ENCODE data around the gene FAU. TPM values are rescaled to one million over a fixed set of nuclear protein-coding genes. Genes with fewer than 3 reads are reported as not detected.

The FAU gene
- total and polyA plus RNA-seq, 5 experiments from 2014 or later: 1,097 to 1,501 (median 1,366) TPM

DNA sequence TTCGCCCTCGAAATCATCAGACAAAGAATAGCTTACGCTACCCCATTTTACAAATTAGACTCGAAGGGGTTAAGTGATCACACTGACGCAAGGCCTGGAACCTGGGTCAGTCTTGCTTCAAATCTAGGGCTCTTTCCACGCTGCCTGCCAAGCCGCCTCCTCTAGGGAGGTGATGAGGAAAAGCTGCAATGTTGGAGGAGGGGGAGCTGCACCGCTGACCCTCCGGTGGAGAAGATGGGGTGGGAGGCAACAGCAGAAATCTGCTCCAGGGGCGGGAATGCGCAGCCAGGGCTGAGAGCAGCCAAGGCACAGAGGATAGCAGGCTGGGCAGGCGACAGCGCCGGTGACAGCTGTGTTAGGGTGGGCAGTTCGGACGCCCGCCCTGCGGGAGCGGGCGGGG lies 11.8 kb upstream of the FAU start:
- H3K27ac Mint-ChIP-seq: peak overlapping the region; percentile 99 to 100 (median 100)
- POLR2A ChIA-PET: interaction anchor here (0.6 to 5.6 kb wide), 12 partner anchors 10 to 1182 kb away, joined by 3 to 135 read pairs (median 10); partner anchors contain the start of genes CAPN1, FAU, MRPL49 and RASGRP2
- no peaks in the 10 kb centered on the region for H3K9me3 Mint-ChIP-seq
- no peaks in the 10 kb centered on the region for H3K27me3 Mint-ChIP-seq
- peaks cover 26 to 57% (median 45%) of the 10 kb centered on the region in 4 donors for H3K4me1 Mint-ChIP-seq
- peak overlapping the region; percentile 94 to 100 (median 98) for H3K4me3 Mint-ChIP-seq
- H3K36me3 Mint-ChIP-seq: peaks cover 0 to 28% (median 0%) of the 10 kb centered on the region in 3 donors
- DNase-seq (no peak), ATAC-seq (no peak)

DNA sequence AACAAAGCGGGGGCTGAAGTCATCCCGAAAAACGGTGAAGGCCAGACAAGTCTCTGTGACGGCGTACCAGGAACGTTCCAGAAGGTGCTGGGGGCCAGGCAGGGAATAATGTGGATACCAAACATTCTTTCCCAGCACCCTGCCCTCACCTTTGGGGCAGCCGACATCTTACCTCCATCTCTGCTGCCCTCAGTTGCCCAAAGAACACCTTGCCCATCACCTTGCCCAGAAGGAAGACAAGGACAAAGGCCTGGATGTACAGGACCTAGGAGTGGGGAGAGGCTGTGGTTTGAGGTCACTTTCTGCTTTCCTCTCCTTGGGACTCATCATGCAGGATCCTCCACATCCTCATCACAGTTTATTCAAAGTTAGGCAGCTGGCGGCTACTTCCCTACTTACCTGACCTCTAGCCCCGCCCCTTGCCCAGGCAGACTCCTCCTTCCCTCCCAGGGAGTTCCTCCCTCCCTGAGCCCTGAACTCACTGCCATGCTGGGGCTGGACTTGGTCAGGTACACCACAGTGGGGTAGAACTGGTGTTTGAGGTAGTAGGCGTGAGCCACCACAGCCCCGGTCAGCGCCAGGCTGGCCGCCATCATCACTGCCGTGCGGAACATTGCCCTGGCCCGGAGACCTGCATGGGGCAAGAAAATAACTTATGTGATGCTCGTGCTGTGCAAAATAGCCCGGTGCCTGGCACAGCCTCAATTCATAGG lies 11.2 kb upstream of the FAU start:
- POLR2A ChIA-PET: interaction anchor here (0.8 to 5.6 kb wide), 10 partner anchors 10 to 392 kb away, joined by 3 to 135 read pairs (median 12); partner anchors contain the start of genes CAPN1, FAU, MRPL49 and RASGRP2
- H3K27ac Mint-ChIP-seq: peak overlapping the region; percentile 99 to 100 (median 100)
- peak in 2 of 10 donors; percentile 36 to 45 for DNase-seq
- H3K9me3 Mint-ChIP-seq: no peaks in the 10 kb centered on the region
- peaks cover 0 to 32% (median 0%) of the 10 kb centered on the region in 3 donors for H3K36me3 Mint-ChIP-seq
- H3K4me1 Mint-ChIP-seq: peaks cover 26 to 57% (median 45%) of the 10 kb centered on the region in 4 donors
- peak overlapping the region; percentile 94 to 100 (median 98) for H3K4me3 Mint-ChIP-seq
- ATAC-seq: no peak
- H3K27me3 Mint-ChIP-seq: no peaks in the 10 kb centered on the region

- peaks cover 25 to 55% (median 42%) of the 10 kb centered on the region in 4 donors for H3K4me1 Mint-ChIP-seq
- H3K27me3 Mint-ChIP-seq: no peaks in the 10 kb centered on the region
- DNase-seq (no peak), ATAC-seq (no peak)
- H3K9me3 Mint-ChIP-seq: no peaks in the 10 kb centered on the region
- H3K4me3 Mint-ChIP-seq: peak overlapping the region; percentile 39 to 100 (median 98)
- H3K27ac Mint-ChIP-seq: peak overlapping the region in 8 of 10 donors; percentile 84 to 100 (median 100)
- H3K36me3 Mint-ChIP-seq: peaks cover 0 to 39% (median 0%) of the 10 kb centered on the region in 3 donors
- POLR2A ChIA-PET: interaction anchor here (3.0 to 5.6 kb wide), 2 partner anchors 9 to 11 kb away, joined by 20 to 135 read pairs; partner anchors contain the start of genes FAU and MRPL49
Observed at GRCh38 chr11:65132238-65132987, 10.5 kb upstream of the FAU start.

DNA sequence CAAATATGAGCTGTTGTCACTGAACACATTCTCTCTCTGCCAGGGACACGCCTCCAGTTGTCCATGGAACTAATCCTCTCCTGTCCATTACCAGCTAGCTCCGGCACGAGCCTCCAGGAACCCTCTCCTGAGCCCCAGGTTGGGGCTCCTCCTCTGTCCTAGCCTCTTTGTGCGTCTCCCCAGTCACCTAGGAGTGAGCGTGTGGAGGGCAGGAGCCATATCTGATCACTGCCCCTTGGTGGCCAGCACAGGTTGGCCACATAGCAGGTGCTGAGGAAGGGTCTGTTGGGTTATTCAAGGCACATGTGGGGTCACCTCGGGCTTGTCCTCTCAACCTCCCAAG lies 9.9 kb upstream of the FAU start:
- Mint-ChIP-seq H3K9me3 (no peaks in the 10 kb centered on the region), H3K36me3 (peaks cover 0 to 44% (median 0%) of the 10 kb centered on the region in 3 donors), H3K27me3 (no peaks in the 10 kb centered on the region), H3K4me1 (peaks cover 25 to 51% (median 39%) of the 10 kb centered on the region in 4 donors), H3K27ac (peak overlapping the region in 5 of 10 donors; percentile 31 to 100 (median 81)), H3K4me3 (peak overlapping the region in 4 of 10 donors; percentile 18 to 96 (median 37))
- ATAC-seq: no peak
- no peak for DNase-seq
- POLR2A ChIA-PET: interaction anchor here (0.6 to 3.0 kb wide), 3 partner anchors 10 to 505 kb away, joined by 4 to 20 read pairs (median 5); partner anchors contain the start of genes FAU and MRPL49

DNA sequence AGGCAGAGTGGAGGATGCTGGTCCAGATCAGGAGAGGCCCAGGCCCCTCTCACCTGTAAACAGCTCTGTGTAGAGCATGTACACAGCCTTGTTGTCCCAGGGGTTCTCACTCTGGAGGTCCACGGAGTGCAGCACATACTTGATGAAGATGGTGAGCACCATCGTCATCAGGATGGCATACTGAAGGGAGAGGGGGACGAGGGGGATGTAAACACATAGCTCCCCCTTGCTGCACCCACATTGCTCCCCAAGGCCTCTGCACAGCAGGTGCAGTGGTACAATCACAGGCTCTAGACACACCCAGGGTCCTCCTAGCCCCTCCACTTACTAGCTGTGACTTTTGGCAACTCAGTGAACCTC lies 9.5 kb upstream of the FAU start:
- Mint-ChIP-seq H3K36me3 (peaks cover 0 to 49% (median 0%) of the 10 kb centered on the region in 3 donors), H3K4me3 (peak overlapping the region in 5 of 10 donors; percentile 4 to 70 (median 18)), H3K9me3 (no peaks in the 10 kb centered on the region), H3K27me3 (no peaks in the 10 kb centered on the region), H3K4me1 (peaks cover 20 to 47% (median 34%) of the 10 kb centered on the region in 4 donors), H3K27ac (peak overlapping the region in 6 of 10 donors; percentile 32 to 99 (median 38))
- no peak for ATAC-seq
- DNase-seq: no peak
- POLR2A ChIA-PET: interaction anchor here (0.6 to 3.0 kb wide), 4 partner anchors 9 to 505 kb away, joined by 4 to 20 read pairs (median 6); partner anchors contain the start of genes FAU, MRPL49 and ZNHIT2

DNA sequence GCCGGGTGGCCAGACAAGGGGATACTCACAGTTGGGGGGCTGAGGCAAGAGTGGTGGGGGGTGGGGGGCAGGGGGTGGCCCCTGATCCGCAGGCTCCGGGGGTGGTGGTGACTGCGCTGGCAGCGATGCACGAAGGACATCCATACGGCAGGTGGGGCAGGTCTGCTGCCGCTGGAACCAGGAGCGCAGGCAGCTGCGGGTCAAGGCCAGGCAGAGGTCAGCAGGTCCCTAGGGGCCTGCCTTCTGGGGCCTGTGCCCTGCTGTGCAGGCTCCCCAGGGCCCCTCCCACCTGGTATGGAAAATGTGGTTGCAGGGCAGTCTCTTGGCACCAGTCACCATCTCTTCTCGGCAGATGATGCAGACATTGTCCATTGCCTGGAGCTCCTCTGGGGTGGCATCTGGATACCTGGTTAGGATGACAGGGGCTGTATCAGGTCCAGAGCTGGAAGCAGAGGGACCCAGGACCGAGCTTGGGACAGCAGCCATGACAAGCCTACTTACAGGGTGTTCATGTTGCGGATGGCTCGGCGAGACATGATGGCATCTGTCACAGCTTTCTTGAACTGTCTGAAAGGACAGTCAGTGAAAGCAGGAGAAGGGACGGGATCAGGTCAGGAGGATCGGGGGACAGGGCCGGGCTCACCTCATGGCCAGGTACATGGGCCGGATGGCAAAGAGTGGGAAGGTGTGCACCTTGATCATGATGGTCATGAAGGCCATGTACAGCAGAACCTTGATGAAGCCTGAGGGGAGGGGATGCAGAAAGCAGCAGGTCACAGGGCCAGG lies 8.9 kb upstream of the FAU start:
- Mint-ChIP-seq H3K36me3 (peaks cover 0 to 53% (median 0%) of the 10 kb centered on the region in 3 donors), H3K27ac (peak overlapping the region in 7 of 10 donors; percentile 32 to 99 (median 36)), H3K4me3 (peak overlapping the region in 5 of 10 donors; percentile 4 to 70 (median 18)), H3K4me1 (peaks cover 14 to 41% (median 28%) of the 10 kb centered on the region in 4 donors), H3K9me3 (no peaks in the 10 kb centered on the region), H3K27me3 (no peaks in the 10 kb centered on the region)
- POLR2A ChIA-PET: interaction anchor here (1.1 to 3.0 kb wide), 4 partner anchors 9 to 20 kb away, joined by 4 to 20 read pairs (median 6); partner anchors contain the start of genes FAU, MRPL49 and ZNHIT2
- no peak for DNase-seq
- no peak for ATAC-seq

- Mint-ChIP-seq H3K4me1 (peaks cover 12 to 33% (median 20%) of the 10 kb centered on the region in 4 donors), H3K36me3 (peaks cover 0 to 62% (median 0%) of the 10 kb centered on the region in 3 donors), H3K4me3 (no peak overlapping the region), H3K27ac (peak overlapping the region in 3 of 10 donors; percentile 53 to 66 (median 62)), H3K27me3 (no peaks in the 10 kb centered on the region), H3K9me3 (no peaks in the 10 kb centered on the region)
- POLR2A ChIA-PET: interaction anchor here (1.6 to 3.0 kb wide), 3 partner anchors 8 to 19 kb away, joined by 4 to 20 read pairs (median 8); partner anchors contain the start of genes FAU, MRPL49 and ZNHIT2
- DNase-seq (no peak), ATAC-seq (no peak)
Observed at GRCh38 chr11:65129649-65130441, 7.9 kb upstream of the FAU start.

DNA sequence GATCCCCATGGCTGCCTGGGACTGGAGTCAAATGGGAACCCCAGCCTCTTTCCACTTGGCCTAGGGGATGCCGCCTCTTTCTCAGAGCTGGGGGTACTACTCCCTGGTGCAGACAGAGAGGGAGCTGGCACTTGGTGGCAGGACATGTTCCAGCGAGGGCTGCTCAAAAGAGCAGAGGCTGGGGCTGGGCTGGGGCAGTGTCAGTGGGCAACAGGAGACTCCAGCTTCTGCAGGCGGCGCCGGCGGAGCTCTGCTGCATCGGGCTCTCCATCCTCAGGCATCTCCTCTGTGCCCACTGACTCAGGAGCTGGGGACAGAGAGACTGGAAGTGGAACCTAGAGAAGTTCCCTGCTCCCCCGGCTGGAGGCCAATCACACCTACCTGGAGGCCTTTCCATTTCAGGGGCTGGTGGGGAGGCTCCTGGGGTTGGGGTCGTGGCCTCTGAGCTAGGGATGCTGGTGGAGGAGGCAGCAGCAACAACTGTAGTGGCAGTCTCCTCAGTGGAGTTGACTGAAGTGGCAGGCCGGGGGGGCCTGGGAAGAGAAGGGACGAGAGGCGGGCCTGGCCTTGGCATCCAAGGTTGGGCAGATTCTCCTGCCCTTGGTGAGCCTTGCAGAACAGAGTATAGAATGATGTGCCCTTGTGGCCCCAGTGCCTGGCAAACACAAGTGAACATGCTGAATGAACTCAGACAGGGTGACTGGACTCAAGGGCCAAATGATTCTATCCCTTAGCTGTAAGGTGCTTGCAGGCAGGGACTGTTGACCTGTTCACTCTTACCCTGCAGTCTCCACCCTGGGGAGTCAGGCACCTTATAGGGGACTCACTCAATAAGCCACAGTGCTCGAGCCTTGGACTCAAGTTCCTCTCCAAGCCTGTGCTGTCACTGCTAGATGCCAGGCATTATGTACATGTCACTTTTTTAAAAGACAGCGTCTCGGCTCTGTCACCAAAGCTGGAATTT lies 6.5 kb upstream of the FAU start:
- H3K9me3 Mint-ChIP-seq: no peaks in the 10 kb centered on the region
- peak overlapping the region in 3 of 10 donors; percentile 8 to 22 (median 9) for H3K27ac Mint-ChIP-seq
- H3K27me3 Mint-ChIP-seq: no peaks in the 10 kb centered on the region
- H3K4me1 Mint-ChIP-seq: peaks cover 10 to 33% (median 17%) of the 10 kb centered on the region in 4 donors
- POLR2A ChIA-PET: interaction anchor here (2.1 kb wide), 1 partner anchor 12 kb away, joined by 7 read pairs; the partner anchor contains the start of gene ZNHIT2
- H3K36me3 Mint-ChIP-seq: peaks cover 0 to 70% (median 0%) of the 10 kb centered on the region in 3 donors
- no peak for DNase-seq
- no peak for ATAC-seq
- H3K4me3 Mint-ChIP-seq: no peak overlapping the region

DNA sequence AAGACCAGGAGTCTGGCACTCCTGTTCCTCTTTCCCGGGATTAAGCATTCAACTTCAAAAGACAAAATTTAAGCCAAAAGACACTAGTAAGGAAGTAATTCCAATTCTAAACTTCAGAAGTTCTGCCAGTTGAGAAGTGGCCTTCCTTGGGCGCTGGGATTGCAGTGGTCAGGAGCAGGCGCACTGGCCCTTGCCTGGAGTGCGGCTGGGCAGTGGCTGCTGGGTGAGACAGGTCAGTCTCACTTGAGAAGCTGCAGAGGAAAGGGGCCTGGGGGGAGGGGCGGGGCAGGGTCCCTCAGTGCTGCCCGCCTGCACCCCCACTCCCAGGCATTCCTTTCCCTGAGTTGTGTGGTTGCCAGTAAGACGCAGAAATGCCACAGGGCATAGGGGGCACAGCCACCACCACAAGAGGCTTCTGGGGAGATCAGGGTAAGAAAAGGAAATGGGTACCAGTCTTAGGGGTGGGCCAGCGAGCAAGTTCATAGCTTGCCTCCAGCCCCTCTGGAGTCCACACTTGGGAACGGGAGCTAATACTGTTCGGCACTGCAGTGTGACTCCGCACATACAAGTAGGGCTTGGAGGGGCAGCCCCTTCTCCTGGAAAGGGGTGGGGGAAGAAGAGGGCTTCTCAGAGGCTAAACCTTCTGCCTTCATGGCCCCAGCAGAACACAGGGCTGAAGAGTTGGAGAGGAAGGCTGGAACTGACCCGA lies 5.7 kb upstream of the FAU start:
- no peak overlapping the region for H3K4me3 Mint-ChIP-seq
- POLR2A ChIA-PET: interaction anchor here (1.4 to 2.1 kb wide), 2 partner anchors 11 to 16 kb away, joined by 4 to 7 read pairs; partner anchors contain the start of genes TM7SF2 and ZNHIT2
- H3K27ac Mint-ChIP-seq: no peak overlapping the region
- ATAC-seq (no peak), DNase-seq (no peak)
- no peaks in the 10 kb centered on the region for H3K27me3 Mint-ChIP-seq
- H3K9me3 Mint-ChIP-seq: no peaks in the 10 kb centered on the region
- peaks cover 5 to 30% (median 16%) of the 10 kb centered on the region in 4 donors for H3K4me1 Mint-ChIP-seq
- peaks cover 0 to 67% (median 0%) of the 10 kb centered on the region in 3 donors for H3K36me3 Mint-ChIP-seq

All from naive thymus-derived CD8-positive, alpha-beta T cell (primary cell).